ENCODE results near the gene CCNI. TPM values are rescaled to one million over a fixed set of nuclear protein-coding genes. Genes with fewer than 3 reads are reported as not detected.
"Not testable (repeated sequence)": the region's sequence is repeated elsewhere in the genome, so short reads cannot be mapped to it uniquely, and the experiment has no call there.

CCNI gene
- total and polyA plus RNA-seq, 5 experiments from 2014 or later, result 304 to 350 (median 315) TPM

DNA sequence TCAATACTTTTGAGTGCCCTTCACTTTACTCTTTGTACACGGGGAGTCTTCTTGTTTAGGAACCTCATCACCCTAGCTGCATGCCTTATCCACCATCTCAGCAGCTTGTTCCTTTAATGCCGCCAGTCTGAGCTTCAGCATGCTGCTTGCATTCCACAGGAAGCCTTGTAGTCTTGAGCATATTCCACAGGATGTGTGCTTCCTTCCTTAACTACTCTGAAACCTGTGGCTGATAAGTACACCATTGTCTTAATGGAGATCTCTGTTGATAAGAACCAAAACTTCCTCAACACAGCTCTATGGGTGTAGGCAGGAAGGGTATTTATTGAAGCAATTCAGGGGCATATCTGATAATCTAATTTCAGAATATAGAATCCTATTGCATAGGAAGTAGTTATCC lies 24.4 kb upstream of the CCNI start:
- H3K27me3 Mint-ChIP-seq, result no peaks in the 10 kb centered on the region
- DNase-seq (no peak), ATAC-seq (no peak)
- POLR2A ChIA-PET, result no interaction called here
- peaks cover 10 to 20% (median 14%) of the 10 kb centered on the region in 4 donors for H3K4me1 Mint-ChIP-seq
- H3K27ac Mint-ChIP-seq, result no peak overlapping the region
- H3K4me3 Mint-ChIP-seq, result no peak overlapping the region
- no peaks in the 10 kb centered on the region for H3K9me3 Mint-ChIP-seq
- no peaks in the 10 kb centered on the region for H3K36me3 Mint-ChIP-seq

DNA sequence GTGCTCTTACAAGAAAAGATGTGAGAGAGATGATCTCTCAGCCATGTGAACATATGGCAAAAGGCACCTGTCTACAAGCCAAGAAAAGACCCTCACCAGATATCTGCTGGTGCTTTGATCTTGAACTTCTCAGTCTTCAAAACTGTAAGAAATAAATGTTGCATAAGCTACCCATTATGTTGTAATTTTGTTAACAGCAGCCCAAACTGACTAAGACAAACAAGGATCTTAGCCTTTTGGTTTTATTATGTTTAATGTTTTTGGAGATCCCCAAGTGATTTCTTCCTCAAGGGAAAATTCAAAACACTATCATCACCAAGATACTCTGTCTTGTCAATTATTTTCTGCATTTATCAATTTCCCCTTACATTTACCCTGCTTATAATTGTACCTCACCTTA lies 21.8 kb upstream of the CCNI start:
- POLR2A ChIA-PET, result no interaction called here
- ATAC-seq (no peak), DNase-seq (no peak)
- peak overlapping the region in 1 of 10 donors; percentile 12 for H3K27ac Mint-ChIP-seq
- H3K36me3 Mint-ChIP-seq, result no peaks in the 10 kb centered on the region
- H3K27me3 Mint-ChIP-seq, result no peaks in the 10 kb centered on the region
- no peaks in the 10 kb centered on the region for H3K9me3 Mint-ChIP-seq
- peaks cover 11 to 25% (median 16%) of the 10 kb centered on the region in 4 donors for H3K4me1 Mint-ChIP-seq
- H3K4me3 Mint-ChIP-seq, result no peak overlapping the region

DNA sequence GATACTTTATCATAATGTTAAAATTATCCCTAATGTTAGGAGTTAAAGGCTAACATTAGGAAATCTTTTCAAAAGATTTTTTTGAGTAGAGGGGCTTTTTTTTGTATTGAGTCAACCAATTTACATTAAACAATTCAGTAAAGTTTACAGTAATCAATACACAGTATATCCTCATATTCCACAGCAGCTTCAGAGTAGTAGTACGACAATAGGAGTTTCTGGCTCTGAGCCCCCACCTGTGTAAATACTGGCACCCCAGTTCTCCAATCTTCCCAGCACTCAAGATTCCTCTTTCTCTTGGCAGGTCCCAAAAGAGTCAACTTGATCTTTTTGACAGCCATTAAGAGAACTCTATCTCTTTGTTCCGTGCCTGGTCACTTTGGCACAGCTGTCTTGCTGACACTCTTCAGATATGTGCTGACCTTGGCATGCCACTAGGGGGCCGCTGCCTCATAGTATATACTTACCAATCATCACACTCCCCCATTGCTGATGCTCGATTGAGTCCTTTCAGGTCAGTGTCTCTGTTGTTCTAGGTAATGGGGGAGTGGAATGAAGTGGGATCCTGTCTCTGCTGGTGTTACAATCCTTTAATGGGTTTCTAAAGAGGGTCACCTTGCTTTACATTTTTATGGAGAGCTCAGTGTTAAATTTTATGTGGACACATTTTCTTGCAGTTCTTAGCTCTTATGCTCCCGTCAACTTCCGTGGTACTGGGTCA lies 19.5 kb upstream of the CCNI start:
- Mint-ChIP-seq H3K36me3 (no peaks in the 10 kb centered on the region), H3K4me3 (no peak overlapping the region), H3K27me3 (no peaks in the 10 kb centered on the region), H3K9me3 (no peaks in the 10 kb centered on the region), H3K4me1 (peaks cover 5 to 19% (median 12%) of the 10 kb centered on the region in 4 donors), H3K27ac (no peak overlapping the region)
- POLR2A ChIA-PET, result interaction anchor here (0.6 to 1.5 kb wide), 5 partner anchors 12 to 108 kb away, joined by 3 to 6 read pairs (median 3); no protein-coding TSS in a partner anchor
- ATAC-seq (peak; percentile 99 to 100), DNase-seq (peak; percentile 39 to 87 (median 66))

DNA sequence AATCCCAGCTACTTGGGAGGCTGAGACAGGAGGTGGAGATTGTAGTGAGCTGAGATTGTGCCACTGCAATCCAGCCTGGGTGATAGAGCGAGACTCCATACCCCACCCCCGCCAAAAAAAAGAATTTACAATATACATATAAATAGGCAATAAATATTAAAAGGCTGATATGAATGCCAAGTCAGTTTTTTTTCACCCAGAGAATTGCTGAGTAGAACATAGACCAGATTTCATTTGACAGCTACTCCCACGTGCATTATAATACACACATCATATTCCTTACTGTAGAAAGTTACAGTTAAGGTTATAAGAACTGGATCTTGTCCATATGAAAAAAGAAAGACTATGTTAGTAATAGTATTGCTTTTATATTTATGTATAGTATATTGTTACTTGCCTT lies 18.7 kb upstream of the CCNI start:
- no peak overlapping the region for H3K27ac Mint-ChIP-seq
- H3K36me3 Mint-ChIP-seq, result peaks cover 0 to under 1% (median 0%) of the 10 kb centered on the region in 3 donors
- ATAC-seq, result no peak
- H3K4me3 Mint-ChIP-seq, result no peak overlapping the region
- DNase-seq, result no peak
- POLR2A ChIA-PET, result interaction anchor here (1.0 to 1.5 kb wide), 4 partner anchors 11 to 109 kb away, joined by 3 to 6 read pairs (median 3); no protein-coding TSS in a partner anchor
- H3K27me3 Mint-ChIP-seq, result no peaks in the 10 kb centered on the region
- H3K4me1 Mint-ChIP-seq, result peaks cover 2 to 16% (median 9%) of the 10 kb centered on the region in 4 donors
- no peaks in the 10 kb centered on the region for H3K9me3 Mint-ChIP-seq

DNA sequence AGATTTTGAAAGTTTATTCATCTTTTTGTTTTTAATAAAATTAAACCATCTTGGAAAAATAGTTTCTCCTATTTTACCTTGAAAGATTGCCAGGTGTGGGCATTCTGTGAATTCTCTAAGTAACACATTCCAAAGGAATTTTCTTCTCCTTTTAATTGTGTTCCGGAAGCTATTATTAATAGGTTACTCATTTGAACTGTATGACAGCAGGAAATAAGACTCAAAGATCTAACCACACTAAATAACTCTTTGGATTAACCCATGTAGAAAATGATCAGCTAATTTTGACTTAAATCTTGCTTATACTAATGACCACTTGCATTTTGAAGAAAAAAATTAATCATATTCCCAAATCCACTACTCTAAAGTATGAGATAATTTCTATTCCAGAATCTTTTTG lies 17.6 kb upstream of the CCNI start:
- POLR2A ChIA-PET, result interaction anchor here (0.9 to 1.3 kb wide), 2 partner anchors 17 to 27 kb away, joined by 4 to 5 read pairs; partner anchors contain the start of gene CCNI
- H3K4me3 Mint-ChIP-seq, result no peak overlapping the region

DNA sequence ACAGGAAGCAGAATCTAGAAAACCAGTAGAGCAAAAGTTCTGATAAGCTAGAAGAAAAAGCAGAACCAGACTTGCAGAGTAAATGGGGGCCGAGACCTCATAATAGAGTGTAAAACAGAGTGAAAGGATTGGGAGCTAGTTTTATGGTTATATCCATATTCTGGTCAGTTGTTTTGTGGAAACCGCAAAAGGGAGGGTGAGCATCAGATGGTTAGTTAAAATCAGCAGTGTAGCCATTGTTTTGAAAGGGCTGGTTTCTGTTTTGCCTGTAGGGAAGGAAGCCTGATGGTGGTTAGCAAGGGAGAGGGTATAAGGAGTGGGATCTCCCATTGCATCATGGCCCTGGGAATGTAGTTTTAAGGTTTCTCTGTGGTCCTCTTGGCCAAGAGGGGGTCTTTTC lies 17.2 kb upstream of the CCNI start:
- no peaks in the 10 kb centered on the region for H3K27me3 Mint-ChIP-seq
- H3K4me1 Mint-ChIP-seq, result peaks cover 2 to 16% (median 9%) of the 10 kb centered on the region in 4 donors
- H3K36me3 Mint-ChIP-seq, result peaks cover 0 to 2% (median 0%) of the 10 kb centered on the region in 3 donors
- no peak overlapping the region for H3K4me3 Mint-ChIP-seq
- peak overlapping the region in 3 of 10 donors; percentile 12 to 66 (median 32) for H3K27ac Mint-ChIP-seq
- H3K9me3 Mint-ChIP-seq, result no peaks in the 10 kb centered on the region
- ATAC-seq (no peak), DNase-seq (no peak)
- POLR2A ChIA-PET, result interaction anchor here (0.9 to 1.3 kb wide), 2 partner anchors 17 to 27 kb away, joined by 4 to 5 read pairs; partner anchors contain the start of gene CCNI

More for the DNA sequence above, 17.6 kb upstream of the CCNI start:
- Mint-ChIP-seq H3K4me1 (peaks cover 2 to 16% (median 9%) of the 10 kb centered on the region in 4 donors), H3K27me3 (no peaks in the 10 kb centered on the region), H3K27ac (peak overlapping the region in 1 of 10 donors; percentile 32), H3K9me3 (no peaks in the 10 kb centered on the region), H3K36me3 (peaks cover 0 to 2% (median 0%) of the 10 kb centered on the region in 3 donors)
- DNase-seq (no peak), ATAC-seq (no peak)

DNA sequence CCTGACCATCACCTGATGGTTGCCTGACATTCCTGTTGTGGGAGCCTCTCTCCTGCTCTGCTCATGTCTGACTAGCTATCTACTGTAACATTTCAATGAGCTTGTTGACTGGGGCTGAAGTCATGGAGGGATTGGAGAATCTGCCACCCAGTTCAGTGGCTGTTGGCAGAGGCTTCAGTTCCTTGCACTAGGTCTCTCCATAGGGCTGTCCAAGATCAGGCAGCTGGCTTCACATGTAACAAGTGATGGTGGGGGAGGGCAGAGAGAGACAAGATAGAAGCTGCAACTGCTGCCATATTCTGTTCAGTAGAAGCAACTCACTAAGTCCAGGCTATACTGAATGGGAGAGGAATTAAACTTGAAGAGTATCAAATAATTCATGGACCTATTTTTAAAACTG lies 14.1 kb upstream of the CCNI start:
- DNase-seq (no peak), ATAC-seq (no peak)
- peaks cover 0 to 5% (median 4%) of the 10 kb centered on the region in 3 donors for H3K36me3 Mint-ChIP-seq
- no peaks in the 10 kb centered on the region for H3K9me3 Mint-ChIP-seq
- POLR2A ChIA-PET, result no interaction called here
- H3K4me1 Mint-ChIP-seq, result peaks cover 0 to 8% (median 3%) of the 10 kb centered on the region in 4 donors
- peak overlapping the region in 1 of 10 donors; percentile 9 for H3K27ac Mint-ChIP-seq
- no peak overlapping the region for H3K4me3 Mint-ChIP-seq
- no peaks in the 10 kb centered on the region for H3K27me3 Mint-ChIP-seq

DNA sequence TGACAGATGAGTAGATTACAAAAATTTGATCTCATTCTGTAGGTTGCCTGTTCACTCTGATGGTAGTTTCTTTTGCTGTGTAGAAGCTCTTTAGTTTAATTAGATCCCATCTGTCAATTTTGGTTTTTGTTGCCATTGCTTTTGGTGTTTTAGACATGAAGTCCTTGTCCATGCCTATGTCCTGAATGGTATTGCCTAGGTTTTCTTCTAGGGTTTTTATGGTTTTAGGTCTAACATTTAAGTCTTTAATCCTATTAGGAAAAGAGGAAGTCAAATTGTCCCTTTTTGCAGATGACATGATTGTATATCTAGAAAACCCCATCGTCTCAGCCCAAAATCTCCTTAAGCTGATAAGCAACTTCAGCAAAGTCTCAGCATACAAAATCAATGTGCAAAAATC lies 11.2 kb upstream of the CCNI start:
- H3K9me3 Mint-ChIP-seq, POLR2A ChIA-PET, H3K27me3 Mint-ChIP-seq, H3K4me3 Mint-ChIP-seq, H3K4me1 Mint-ChIP-seq, DNase-seq, H3K27ac Mint-ChIP-seq, H3K36me3 Mint-ChIP-seq, ATAC-seq: not testable (repeated sequence)

DNA sequence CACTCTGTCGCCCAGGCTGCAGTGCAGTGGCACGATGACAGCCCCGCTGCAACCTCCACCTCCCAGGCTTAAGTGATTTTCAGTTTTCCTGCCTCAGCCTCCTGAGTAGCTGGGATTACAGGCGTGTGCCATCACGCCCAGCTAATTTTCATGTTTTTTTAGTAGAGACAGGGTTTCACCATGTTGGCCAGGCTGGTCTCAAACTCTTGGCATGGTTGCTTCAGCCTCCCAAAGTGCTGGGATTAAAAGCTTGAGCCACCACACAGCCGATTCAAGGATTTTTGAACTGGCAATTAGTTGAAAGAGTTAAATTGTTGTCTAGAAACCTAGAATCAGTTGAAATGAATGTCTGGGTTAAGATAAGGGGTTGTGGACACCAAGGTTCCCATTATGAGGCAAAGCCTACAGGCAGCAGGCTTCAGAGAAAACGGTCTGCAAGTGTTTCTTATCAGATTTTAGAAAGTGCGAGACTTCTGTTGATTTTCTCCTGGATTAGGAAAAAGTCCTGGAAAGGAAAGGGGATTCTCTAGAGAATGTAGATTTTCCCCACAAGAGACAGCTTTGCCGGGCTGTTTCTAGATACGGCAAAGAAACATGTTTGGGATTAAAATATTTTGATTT lies 8.3 kb upstream of the CCNI start:
- POLR2A ChIA-PET, result interaction anchor here (0.6 to 1.4 kb wide), 2 partner anchors 11 to 12 kb away, joined by 3 read pairs; no protein-coding TSS in a partner anchor

DNA sequence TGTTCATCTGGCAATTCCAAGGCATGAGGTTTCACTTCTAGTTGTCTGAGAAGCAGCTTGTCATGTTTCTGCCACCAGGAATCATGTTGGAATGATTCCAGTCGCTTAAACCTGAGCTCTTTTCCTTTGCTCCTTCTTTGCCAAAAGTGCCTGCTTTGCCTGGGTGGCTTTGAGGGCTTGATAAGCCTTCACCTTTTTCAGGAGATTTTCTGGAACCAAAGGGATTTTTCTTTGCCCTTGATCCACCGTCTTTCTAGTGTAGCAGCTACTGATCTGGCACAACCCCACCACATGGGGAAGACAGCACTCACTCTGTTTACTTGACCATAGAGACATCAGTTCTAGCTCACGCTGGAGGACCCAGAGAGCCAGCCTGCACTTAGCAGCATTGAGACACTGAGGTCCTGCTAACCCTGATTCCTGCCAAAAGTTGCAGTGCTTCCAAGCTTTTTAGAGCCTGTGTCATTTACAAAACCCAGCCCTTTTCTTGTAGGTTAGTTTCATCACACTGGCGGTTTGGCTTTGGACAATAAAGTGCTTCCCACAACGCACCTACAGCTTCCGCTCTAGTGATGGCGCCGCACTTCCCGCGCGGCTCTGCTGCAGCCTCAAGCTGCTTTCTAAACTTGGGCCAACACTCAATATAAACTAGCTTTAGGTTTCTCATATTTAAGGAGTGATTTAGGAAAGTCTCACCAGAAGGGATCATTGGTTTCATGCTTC lies 7.3 kb upstream of the CCNI start:
- Mint-ChIP-seq H3K4me3 (no peak overlapping the region), H3K27me3 (no peaks in the 10 kb centered on the region), H3K9me3 (no peaks in the 10 kb centered on the region), H3K27ac (peak overlapping the region in 2 of 10 donors; percentile 18 to 27), H3K36me3 (peaks cover 0 to 5% (median 2%) of the 10 kb centered on the region in 3 donors), H3K4me1 (peaks cover 5 to 27% (median 19%) of the 10 kb centered on the region in 4 donors)
- POLR2A ChIA-PET, result interaction anchor here (1.4 kb wide), 1 partner anchor 12 kb away, joined by 3 read pairs; no protein-coding TSS in a partner anchor
- DNase-seq (no peak), ATAC-seq (no peak)

More for the DNA sequence above, 8.3 kb upstream of the CCNI start:
- Mint-ChIP-seq H3K36me3 (peaks cover 0 to 5% (median 2%) of the 10 kb centered on the region in 3 donors), H3K27ac (no peak overlapping the region), H3K4me3 (no peak overlapping the region), H3K27me3 (no peaks in the 10 kb centered on the region), H3K4me1 (peaks cover 4 to 22% (median 15%) of the 10 kb centered on the region in 4 donors), H3K9me3 (no peaks in the 10 kb centered on the region)
- no peak for DNase-seq
- ATAC-seq, result no peak

DNA sequence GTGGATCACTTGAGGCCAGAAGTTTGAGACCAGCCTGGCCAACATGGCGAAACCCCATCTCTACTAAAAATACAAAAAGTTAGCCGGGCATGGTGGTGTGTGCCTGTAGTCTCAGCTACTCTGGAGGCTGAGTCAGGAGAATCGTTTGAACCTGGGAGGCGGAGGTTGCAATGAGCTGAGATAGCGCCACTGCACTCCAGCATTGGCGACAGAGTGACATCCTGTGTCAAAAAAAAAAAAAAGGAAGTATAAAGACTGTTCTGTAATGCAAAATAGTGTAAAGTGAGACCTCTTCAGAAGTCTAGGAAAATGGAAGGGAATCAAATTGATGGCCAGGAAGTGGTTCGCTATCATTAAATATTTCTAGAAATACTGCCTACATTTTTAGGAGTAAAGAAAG lies 5.0 kb upstream of the CCNI start:
- H3K27me3 Mint-ChIP-seq, H3K9me3 Mint-ChIP-seq, POLR2A ChIA-PET, H3K36me3 Mint-ChIP-seq, ATAC-seq: not testable (repeated sequence)
- DNase-seq, result peak in 1 of 10 donors; percentile 13
- peak overlapping the region; percentile 4 to 76 (median 69) for H3K27ac Mint-ChIP-seq
- H3K4me3 Mint-ChIP-seq, result peak overlapping the region in 4 of 10 donors; percentile 15 to 42 (median 24)
- H3K4me1 Mint-ChIP-seq, result peaks cover 17 to 43% (median 39%) of the 10 kb centered on the region in 4 donors

DNA sequence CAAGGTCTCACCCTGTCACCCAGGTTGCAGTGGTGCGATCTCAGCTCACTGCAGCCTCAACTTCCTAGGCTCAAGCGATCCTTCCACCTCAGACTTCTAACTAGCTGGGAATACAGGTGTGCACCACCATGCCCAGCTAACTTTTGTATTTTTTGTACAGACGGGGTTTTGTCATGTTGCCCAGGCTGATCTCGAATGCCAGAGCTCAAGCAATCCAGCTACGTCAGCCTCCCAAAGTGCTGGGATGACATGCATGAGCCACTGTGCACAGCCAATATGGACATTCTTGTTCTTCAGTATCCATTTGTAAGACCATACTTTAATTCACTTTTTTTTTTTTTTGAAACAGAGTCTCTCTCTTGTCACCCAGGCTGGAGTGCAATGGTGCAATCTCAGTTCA lies 3.5 kb upstream of the CCNI start:
- H3K4me3 Mint-ChIP-seq, result peak overlapping the region in 2 of 10 donors; percentile 7 to 18
- peak overlapping the region in 5 of 10 donors; percentile 65 to 79 (median 66) for H3K27ac Mint-ChIP-seq
- peaks cover 0 to 7% (median 0%) of the 10 kb centered on the region in 3 donors for H3K36me3 Mint-ChIP-seq
- peaks cover 0 to 9% (median 0%) of the 10 kb centered on the region in 5 donors for H3K27me3 Mint-ChIP-seq
- DNase-seq (no peak), ATAC-seq (no peak)
- H3K4me1 Mint-ChIP-seq, result peaks cover 22 to 43% (median 39%) of the 10 kb centered on the region in 4 donors
- peaks cover 0 to 2% (median 0%) of the 10 kb centered on the region in 9 donors for H3K9me3 Mint-ChIP-seq
- POLR2A ChIA-PET, result interaction anchor here (0.6 to 1.6 kb wide), 2 partner anchors 10 to 16 kb away, joined by 3 read pairs; no protein-coding TSS in a partner anchor
